Measurements from ENCODE around the gene CPNE1. TPM values are rescaled to one million over a fixed set of nuclear protein-coding genes. Genes with fewer than 3 reads are reported as not detected.

Gene CPNE1
- total and polyA plus RNA-seq, 2 of the 8 experiments (the other 6 are each of a cell fraction or from before 2014, with no cell fraction given) = 294 to 346 TPM

- TF ChIP-seq JUN (IDR thresholded peaks at IDR 0.05; ENCODE audit: low read depth, low read length) = no peak
- no peak for TF ChIP-seq NANOG (IDR thresholded peaks at IDR 0.05; ENCODE audit: insufficient read depth, low read depth, low read length, poor library complexity, severe bottlenecking)
- TF ChIP-seq FOSL1 (IDR thresholded peaks at IDR 0.05; ENCODE audit: insufficient read depth, low read depth, low read length) = no peak
- TF ChIP-seq TAF7 (optimal IDR thresholded peaks at IDR 0.05; ENCODE audit: borderline replicate concordance, low read depth, low read length) = no peak
Measured at GRCh38 chr20:35635652-35636051, 29.0 kb downstream of the CPNE1 start (continued).
